C4-2B (cell line): ENCODE results near the gene CFTR.

ENCODE experiments used
- CTCF ChIP-seq: fragments of 450-650 bp; conservative IDR thresholded peaks from 2 replicates; pipeline ENCODE4 v1.5.1; 2017; ENCODE audit warnings: mild to moderate bottlenecking
- ZFX ChIP-seq: fragments of 450-650 bp; IDR thresholded peaks from 2 replicates; pipeline ENCODE4 v1.6.1; 2017

- TF ChIP-seq CTCF (no peak), ZFX (no peak)
Observed at GRCh38 chr7:117686311-117686935, 206.6 kb downstream of the CFTR start.
